ENCODE data around the gene LRP1B.

GRCh38 chr2:140990416-140990815 lies 1140.4 kb downstream of the LRP1B start:
- TF ChIP-seq CTCF (IDR thresholded peaks at IDR 0.05; ENCODE audit: low read length) (no peak), EZH2 (optimal IDR thresholded peaks at IDR 0.05; ENCODE audit: low read depth, low read length) (no peak), EZH2phosphoT487 (IDR thresholded peaks at IDR 0.05; ENCODE audit: low read length) (no peak)
